HL-60/S4 (cell line): ENCODE measurements around the gene SSBP3.
"Not testable (repeated sequence)": the region's sequence is repeated elsewhere in the genome, so short reads cannot be mapped to it uniquely, and the experiment has no call there.

Experiments used
- in situ Hi-C: fragments of 300-500 bp; cut with MboI; formaldehyde crosslinking; loops from 2 replicates; pipeline ENCODE4 v1.14.3; 2022; ENCODE audit warnings: low sequenced_read_pairs

SSBP3 gene

GRCh38 chr1:54253480-54253879 is 152.7 kb downstream of the SSBP3 start:
- in situ Hi-C loops: no loop called here

GRCh38 chr1:54252371-54252936 is 153.7 kb downstream of the SSBP3 start:
- in situ Hi-C loops: no loop called here

- in situ Hi-C loops: no loop called here
Observed at GRCh38 chr1:54250670-54251069, 155.5 kb downstream of the SSBP3 start.

- in situ Hi-C loops: no loop called here
Observed at GRCh38 chr1:54249819-54250435, 156.3 kb downstream of the SSBP3 start.

- in situ Hi-C loops: no loop called here
Observed at GRCh38 chr1:54248966-54249365, 157.2 kb downstream of the SSBP3 start.

GRCh38 chr1:54247863-54248515 is 158.2 kb downstream of the SSBP3 start:
- in situ Hi-C loops: no loop called here

GRCh38 chr1:54246116-54246721 is 160.0 kb downstream of the SSBP3 start:
- in situ Hi-C loops: no loop called here

- in situ Hi-C loops: no loop called here
Observed at GRCh38 chr1:54245501-54245900, 160.7 kb downstream of the SSBP3 start.

- in situ Hi-C loops: no loop called here
Observed at GRCh38 chr1:54244655-54245054, 161.5 kb downstream of the SSBP3 start.

- in situ Hi-C loops: no loop called here
Observed at GRCh38 chr1:54243022-54243421, 163.2 kb downstream of the SSBP3 start.

- in situ Hi-C loops: no loop called here
Observed at GRCh38 chr1:54241364-54241763, 164.8 kb downstream of the SSBP3 start.

- in situ Hi-C loops: no loop called here
Observed at GRCh38 chr1:54240741-54241335, 165.4 kb downstream of the SSBP3 start.

GRCh38 chr1:54239631-54240031 is 166.6 kb downstream of the SSBP3 start:
- in situ Hi-C loops: no loop called here

- in situ Hi-C loops: no loop called here
Observed at GRCh38 chr1:54239035-54239383, 167.2 kb downstream of the SSBP3 start.

- in situ Hi-C loops: no loop called here
Observed at GRCh38 chr1:54238353-54239034, 167.7 kb downstream of the SSBP3 start.

- in situ Hi-C loops: no loop called here
Observed at GRCh38 chr1:54237586-54237985, 168.6 kb downstream of the SSBP3 start.

GRCh38 chr1:54234284-54234683 is 171.9 kb downstream of the SSBP3 start:
- in situ Hi-C loops: no loop called here

- in situ Hi-C loops: not testable (repeated sequence)
Observed at GRCh38 chr1:54233196-54233595, 173.0 kb downstream of the SSBP3 start.

- in situ Hi-C loops: no loop called here
Observed at GRCh38 chr1:54230507-54231339, 175.5 kb downstream of the SSBP3 start.

GRCh38 chr1:54229281-54229891 is 176.8 kb downstream of the SSBP3 start:
- in situ Hi-C loops: no loop called here
